ENCODE results near the gene DCBLD2. TPM values are rescaled to one million over a fixed set of nuclear protein-coding genes. Genes with fewer than 3 reads are reported as not detected.
A peak's percentile ranks its signal among the peaks of the same experiment; 100 is the strongest.

The DCBLD2 gene
- total and polyA plus RNA-seq, 2 of the 4 experiments (the other 2 are of a cell fraction), result 121 to 196 TPM

GRCh38 chr3:98778852-98779413, 122.6 kb downstream of the DCBLD2 start:
- intact Hi-C loops (cut with micrococcal nuclease) (no loop called here), dilution Hi-C loops (cut with HindIII; ENCODE audit: low sequenced_read_pairs, unreplicated experiment) (no loop called here), in situ Hi-C loops (cut with MboI; ENCODE audit: low sequenced_read_pairs) (no loop called here)
- Histone ChIP-seq H3K9me3 (ENCODE audit: control insufficient read depth, insufficient read depth, low read length) (no peaks in the 10 kb centered on the region), H2BK120ac (ENCODE audit: low read depth, low read length) (0 out of 2 replicates have a peak overlapping the region, but pooled peaks have one; percentile 76), H2BK15ac (ENCODE audit: low read depth, low read length) (no peak overlapping the region), H4K91ac (ENCODE audit: insufficient read depth, low read depth, low read length) (no peak overlapping the region), H3K18ac (ENCODE audit: low read depth, low read length) (no peak overlapping the region), H3K23ac (ENCODE audit: low read depth, low read length) (peak overlapping the region; percentile 26; the same call in 1 of the 2 replicates), H2AK5ac (ENCODE audit: low read depth, low read length) (peak overlapping the region; percentile 48; the same call in 1 of the 2 replicates), H2AK9ac (replicated peaks; ENCODE audit: low read depth, low read length, poor library complexity) (peak overlapping the region; percentile 3), H4K20me1 (ENCODE audit: insufficient read depth, low read length) (peaks cover 7% of the 10 kb centered on the region; the same call in 1 of the 2 replicates), H2BK20ac (ENCODE audit: low read depth, low read length) (peak overlapping the region; percentile 14; the same call in 1 of the 2 replicates), H3K56ac (ENCODE audit: extremely low read depth, insufficient read depth, low read length) (no peak overlapping the region), H3K14ac (replicated peaks; ENCODE audit: low read depth, low read length) (0 out of 2 replicates have a peak overlapping the region, but pooled peaks have one; percentile 36), H3K9ac (ENCODE audit: low read depth, low read length) (no peak overlapping the region), H4K8ac (ENCODE audit: low read depth in 2 of 2, low read length in 2 of 2) (peak overlapping the region in 1 of 2 experiments; percentile 25; a peak in 1 of 4 replicates), H3K27me3 (ENCODE audit: control insufficient read depth, insufficient read depth, low read length) (no peaks in the 10 kb centered on the region), H2AFZ (replicated peaks; ENCODE audit: low read length, poor library complexity) (peak overlapping the region; percentile 72), H3K79me1 (ENCODE audit: low read depth in 1 of 2, low read length in 2 of 2) (0 out of 4 replicates have a peak, but pooled peaks cover 0 to under 1% of the 10 kb centered on the region in 2 experiments), H3K4me2 (ENCODE audit: low read depth, low read length) (peak overlapping the region; percentile 42; the same call in 1 of the 2 replicates), H3K36me3 (ENCODE audit: control insufficient read depth, insufficient read depth, low read length) (no peaks in the 10 kb centered on the region), H3K27ac (ENCODE audit: insufficient read depth, low read length) (no peak overlapping the region), H4K5ac (ENCODE audit: low read depth, low read length) (no peak overlapping the region), H3K4ac (ENCODE audit: low read depth, low read length) (peak overlapping the region; percentile 38; the same call in 1 of the 2 replicates), H2BK5ac (ENCODE audit: low read depth, low read length, poor library complexity, severe bottlenecking) (peak overlapping the region; percentile 69), H3K4me3 (ENCODE audit: insufficient read depth, low read depth, low read length) (no peak overlapping the region), H3K9me1 (ENCODE audit: insufficient read depth, low read length) (peaks cover 15% of the 10 kb centered on the region), H3K4me1 (ENCODE audit: control insufficient read depth, insufficient read depth, low read length) (peaks cover 7% of the 10 kb centered on the region)
- CTCF ChIA-PET, result interaction anchor here (1.5 kb wide), 1 partner anchor 129 kb away, joined by 3 read pairs; no protein-coding TSS in a partner anchor
- peak; percentile 100 for TF ChIP-seq CEBPB (IDR thresholded peaks at IDR 0.05; ENCODE audit: low read depth, low read length)
- TF ChIP-seq MAZ (IDR thresholded peaks at IDR 0.05; ENCODE audit: borderline replicate concordance, low read depth, low read length), result peak; percentile 35; the same call in 1 of the 2 replicates
- TF ChIP-seq POLR2A (IDR thresholded peaks at IDR 0.05; ENCODE audit: low read depth, low read length), result no peak
- peak; percentile 56 for TF ChIP-seq RCOR1 (IDR thresholded peaks at IDR 0.05; ENCODE audit: insufficient replicate concordance, low read length)
- TF ChIP-seq MAFK (IDR thresholded peaks at IDR 0.05; ENCODE audit: low read depth, low read length), result no peak
- TF ChIP-seq MXI1 (IDR thresholded peaks at IDR 0.05; ENCODE audit: borderline replicate concordance, low read depth, low read length), result peak; percentile 12; the same call in 1 of the 2 replicates
- peak; percentile 83 for TF ChIP-seq USF2 (IDR thresholded peaks at IDR 0.05; ENCODE audit: low read depth, low read length)
- TF ChIP-seq SMC3 (IDR thresholded peaks at IDR 0.05; ENCODE audit: low read depth, low read length), result no peak
- 0 out of 2 replicates have a peak, but pooled peaks have one; percentile 15 for TF ChIP-seq FOS (IDR thresholded peaks at IDR 0.05; ENCODE audit: low read depth, low read length)
- ATAC-seq (ENCODE audit: low read depth) (peak; percentile 84), DNase-seq (peak; percentile 95)
- no TSS peak for BruUV-seq (replicated peaks)
- POLR2A ChIA-PET (ENCODE audit: unreplicated experiment), result no interaction called here
- 0% methylated on average over 2 of the region's 5 CpGs; no CpG with 5 or more reads in 1 of the 2 experiments for WGBS, 2 experiments (ENCODE audit: extremely low coverage in 2 of 2, insufficient read length in 1 of 2)
